GM10266 (cell line): ENCODE data around the gene PTGR3.
A peak's percentile ranks its signal among the peaks of the same experiment; 100 is the strongest.

Source experiments
- DNase-seq: peaks from one replicate; pipeline ENCODE4 v3.0.0; 2012; ENCODE audit errors: extremely low spot score
- TF ChIP-seq, protein P1 (sequence below): IDR thresholded peaks from 2 replicates; pipeline ENCODE4 v1.5.1; 2012; ENCODE audit warnings: mild to moderate bottlenecking, low read depth; ENCODE audit not compliant: control insufficient read depth, insufficient read depth; ENCODE audit errors: missing control alignments

The PTGR3 gene

DNA sequence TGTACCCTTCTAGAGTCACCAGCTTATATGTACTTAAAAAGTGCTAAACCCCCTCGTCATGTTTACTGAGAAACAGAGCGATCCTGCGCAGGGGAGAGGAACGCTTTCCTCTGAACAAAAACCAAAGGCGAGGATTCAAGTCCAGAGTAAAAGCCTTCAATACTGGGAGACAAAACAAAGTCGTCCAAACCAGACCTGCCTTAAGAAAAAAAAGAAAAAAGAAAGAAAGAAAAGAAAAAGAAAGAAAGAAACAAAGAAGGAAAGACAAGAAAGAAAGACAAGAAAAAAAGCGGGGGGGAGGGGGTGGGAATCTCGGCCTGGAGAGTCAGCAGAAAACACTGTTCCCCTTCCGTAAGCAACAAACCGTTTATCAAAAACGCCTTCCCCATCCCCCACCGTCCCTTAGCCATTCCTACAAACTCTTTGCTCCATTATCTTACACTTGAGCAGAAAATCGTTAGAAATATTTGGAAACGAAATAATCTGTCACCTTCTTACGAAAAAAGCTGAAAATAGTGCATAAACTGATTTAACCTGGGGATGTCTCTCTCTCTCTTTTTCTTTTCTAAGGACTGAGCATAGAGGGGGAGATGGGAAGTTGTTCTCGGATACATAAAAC, 3.3 kb downstream of the PTGR3 start:
- TF ChIP-seq, protein P1, sequence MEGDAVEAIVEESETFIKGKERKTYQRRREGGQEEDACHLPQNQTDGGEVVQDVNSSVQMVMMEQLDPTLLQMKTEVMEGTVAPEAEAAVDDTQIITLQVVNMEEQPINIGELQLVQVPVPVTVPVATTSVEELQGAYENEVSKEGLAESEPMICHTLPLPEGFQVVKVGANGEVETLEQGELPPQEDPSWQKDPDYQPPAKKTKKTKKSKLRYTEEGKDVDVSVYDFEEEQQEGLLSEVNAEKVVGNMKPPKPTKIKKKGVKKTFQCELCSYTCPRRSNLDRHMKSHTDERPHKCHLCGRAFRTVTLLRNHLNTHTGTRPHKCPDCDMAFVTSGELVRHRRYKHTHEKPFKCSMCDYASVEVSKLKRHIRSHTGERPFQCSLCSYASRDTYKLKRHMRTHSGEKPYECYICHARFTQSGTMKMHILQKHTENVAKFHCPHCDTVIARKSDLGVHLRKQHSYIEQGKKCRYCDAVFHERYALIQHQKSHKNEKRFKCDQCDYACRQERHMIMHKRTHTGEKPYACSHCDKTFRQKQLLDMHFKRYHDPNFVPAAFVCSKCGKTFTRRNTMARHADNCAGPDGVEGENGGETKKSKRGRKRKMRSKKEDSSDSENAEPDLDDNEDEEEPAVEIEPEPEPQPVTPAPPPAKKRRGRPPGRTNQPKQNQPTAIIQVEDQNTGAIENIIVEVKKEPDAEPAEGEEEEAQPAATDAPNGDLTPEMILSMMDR = no peak
- no peak for DNase-seq

DNA sequence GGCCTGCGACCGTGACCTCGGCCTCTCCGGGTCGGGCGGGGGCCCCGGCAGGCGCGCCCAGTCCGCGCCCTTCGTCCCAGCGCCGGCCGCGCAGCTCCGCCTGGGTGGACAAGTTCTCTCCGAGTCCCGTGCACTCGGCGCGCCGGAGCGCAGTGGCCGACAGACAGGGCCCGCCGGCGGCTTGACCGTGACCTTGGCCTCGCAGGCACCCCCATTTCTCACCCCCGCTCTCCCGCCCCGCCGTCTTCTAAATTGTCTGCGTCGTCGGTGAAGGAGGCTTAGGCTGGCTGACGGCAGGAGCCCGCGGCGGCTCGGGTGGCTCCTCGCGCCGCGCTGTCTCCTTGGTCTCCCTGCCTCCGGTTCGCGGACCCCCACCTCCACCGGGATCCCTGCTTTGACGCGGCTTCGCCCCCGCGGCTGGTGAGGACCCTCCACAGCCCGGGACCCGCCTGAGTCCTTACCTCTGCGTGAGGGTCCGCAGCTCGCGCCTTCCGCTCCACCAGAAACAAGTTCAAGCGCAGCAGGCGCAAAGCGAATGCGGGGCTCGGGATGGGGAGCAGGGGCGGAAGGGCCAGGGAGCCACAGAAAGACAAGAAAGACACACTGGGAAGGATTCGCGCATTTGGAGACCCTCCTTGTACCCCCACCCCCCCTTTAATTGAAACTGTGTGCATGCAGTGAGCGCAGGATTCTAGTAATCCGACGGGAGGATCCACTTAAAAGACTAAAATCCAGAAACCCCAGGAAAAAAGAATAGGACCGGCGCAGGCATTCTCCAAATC, 4.0 kb downstream of the PTGR3 start:
- peak; percentile 30 for DNase-seq
- TF ChIP-seq, protein P1 = no peak

DNA sequence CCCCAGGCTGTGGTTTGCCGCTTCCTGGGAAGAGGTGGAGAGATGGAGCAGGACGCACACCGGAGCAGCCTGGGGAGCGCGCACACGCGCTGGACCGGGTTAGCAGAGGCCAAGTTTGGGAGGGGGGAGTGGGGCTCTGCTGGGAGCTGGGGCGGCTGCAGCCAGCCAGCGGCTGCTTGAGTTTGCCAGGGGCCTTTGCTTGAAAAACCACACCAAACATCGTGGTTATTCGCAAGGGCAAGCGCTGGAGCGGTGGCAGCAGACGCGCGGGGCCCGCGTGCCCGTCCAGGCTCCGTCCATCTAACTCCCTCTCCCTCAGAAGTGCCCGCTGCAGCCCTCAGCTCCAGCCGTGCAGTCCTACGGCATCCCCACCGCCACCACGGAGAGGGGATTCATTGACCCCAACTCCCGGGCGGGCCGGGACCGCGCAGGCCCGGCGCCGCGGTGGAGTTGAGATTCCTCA, 4.6 kb downstream of the PTGR3 start:
- TF ChIP-seq, protein P1 = no peak
- peak; percentile 31 for DNase-seq

DNA sequence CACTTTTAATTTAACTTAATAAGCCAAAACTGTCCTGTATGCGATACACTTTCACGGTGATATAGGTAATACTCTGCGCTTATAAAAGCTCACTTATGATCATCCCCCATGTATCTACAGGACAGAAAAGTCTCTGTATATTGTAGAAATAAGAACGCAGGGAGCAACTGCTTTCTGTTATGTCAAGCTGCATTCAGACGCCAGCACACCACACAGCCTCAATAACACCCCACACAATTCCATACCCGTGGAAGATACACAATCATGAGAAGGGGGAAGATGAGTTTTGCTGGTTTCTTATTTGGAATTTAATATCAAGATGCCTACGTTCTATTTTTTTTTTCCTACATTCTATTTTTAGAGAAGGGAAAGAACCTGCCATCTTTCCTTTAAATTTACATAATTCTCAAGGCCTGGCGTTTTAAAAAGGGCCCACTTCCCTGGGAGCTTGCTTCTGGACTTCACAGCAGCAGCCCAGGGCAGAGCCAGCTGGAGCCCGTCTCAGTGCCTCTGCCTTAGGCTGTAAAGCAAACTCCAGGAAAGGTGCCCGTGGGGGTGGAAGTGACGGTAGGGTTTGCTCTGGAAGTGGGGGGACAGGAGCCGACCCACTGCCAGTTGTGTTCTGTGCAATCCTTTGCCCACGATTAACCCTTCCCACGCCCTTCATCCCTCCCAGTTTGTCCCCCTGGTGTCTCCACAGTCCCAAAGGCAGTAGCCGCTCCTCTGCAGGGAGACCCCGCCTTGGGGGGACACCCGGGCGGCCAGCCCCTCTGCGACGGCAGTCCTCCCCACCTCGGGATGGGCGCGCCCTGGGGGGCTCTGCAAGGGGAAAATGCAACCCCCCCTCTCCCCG, 5.3 kb downstream of the PTGR3 start:
- DNase-seq = no peak
- TF ChIP-seq, protein P1 = no peak

DNA sequence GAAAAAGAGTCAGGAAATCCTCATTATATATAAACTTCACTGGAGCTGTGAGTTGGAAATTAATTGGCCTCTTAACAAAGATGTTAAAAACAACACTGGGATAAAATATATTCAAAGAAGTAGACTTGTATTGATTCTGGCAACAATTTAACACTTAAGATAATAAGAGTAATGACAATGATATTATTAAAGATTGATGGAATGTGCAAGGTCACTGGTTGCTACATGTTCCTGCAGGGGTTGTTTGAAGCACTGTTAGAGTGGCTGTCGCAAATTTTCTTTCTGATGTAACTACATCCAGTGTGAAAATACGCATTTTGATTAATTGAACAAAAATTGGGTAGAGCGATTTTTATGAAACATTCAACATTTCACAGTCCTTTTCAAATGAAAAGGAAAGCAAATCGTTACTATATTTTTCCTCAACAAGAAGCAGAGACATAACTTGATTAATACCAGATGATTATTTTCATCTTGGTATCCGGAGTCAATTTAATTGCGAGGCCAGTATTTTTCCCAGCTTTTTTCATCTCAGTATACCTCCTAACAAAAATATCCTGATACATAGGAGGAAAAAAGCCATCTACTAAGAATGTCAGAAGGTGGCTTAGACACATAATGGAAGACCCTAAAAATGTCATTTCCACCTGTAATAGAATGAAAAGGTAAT, 6.1 kb downstream of the PTGR3 start:
- DNase-seq = no peak

More for the DNA sequence above, 6.1 kb downstream of the PTGR3 start:
- TF ChIP-seq, protein P1 = no peak
